Globus pallidus (tissue), 1 donor: ENCODE results near the gene ASTN1.

Experiments
- DNase-seq: peaks from one replicate; pipeline ENCODE4 v3.0.0-alpha.2; 2015; ENCODE audit warnings: low spot score

ASTN1 gene

DNA sequence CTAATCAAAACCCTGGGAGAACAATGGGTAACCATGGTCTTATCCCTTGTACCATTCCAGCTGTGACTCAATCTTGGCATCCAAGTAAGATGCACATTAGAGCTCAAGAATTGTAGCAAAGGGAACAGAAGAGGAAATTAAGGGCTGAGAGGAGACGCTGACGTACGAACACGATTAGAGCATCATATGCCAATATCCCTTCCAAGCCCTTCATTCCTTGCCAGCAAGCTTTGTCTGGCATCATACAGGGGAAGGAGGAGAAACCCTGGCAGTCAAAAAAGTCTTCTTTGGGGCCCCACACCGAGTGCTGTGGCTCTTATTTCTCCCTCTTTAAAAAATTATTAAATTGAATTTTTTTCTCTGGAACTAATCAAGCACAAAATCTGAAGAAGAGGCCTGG is 120.9 kb downstream of the ASTN1 start:
- DNase-seq, result peak; percentile 38

DNA sequence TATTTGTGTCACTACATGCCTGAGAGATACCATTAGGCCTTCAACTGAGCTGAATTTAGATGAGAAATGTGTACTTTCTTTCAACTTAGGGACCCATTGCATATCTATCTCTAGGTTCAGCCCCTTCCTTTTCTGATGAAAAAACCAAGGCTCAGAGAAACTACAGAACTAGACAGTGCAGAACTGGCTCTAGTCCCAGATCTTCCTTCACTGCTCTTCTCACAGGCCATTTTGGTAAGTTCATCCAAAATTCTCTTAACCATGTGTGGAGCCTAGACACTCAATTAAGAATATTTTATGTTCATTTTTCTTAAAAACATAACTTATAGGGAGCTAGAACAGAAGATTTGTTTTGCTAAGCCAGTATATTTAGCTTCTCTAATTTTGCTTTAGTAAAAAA is 128.9 kb downstream of the ASTN1 start:
- DNase-seq, result no peak

DNA sequence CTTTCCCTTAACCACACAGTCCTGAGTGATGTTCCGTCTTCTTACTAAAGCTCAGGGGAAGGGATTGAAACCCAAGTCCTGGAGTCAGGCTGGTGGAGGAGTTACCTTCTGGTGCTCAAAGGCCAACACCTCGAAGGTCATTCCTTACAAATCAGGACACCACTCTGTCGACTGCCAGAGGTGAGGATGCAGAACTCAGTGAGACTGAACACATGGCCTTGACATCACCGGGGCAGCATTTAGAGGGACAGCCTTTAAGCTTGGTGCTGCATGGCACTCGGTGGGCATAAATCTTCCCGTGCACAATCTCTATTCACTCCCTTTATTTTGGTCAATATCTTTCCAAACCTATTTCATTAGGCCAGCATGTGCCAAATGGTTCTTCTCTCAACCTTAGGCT is 130.9 kb downstream of the ASTN1 start:
- DNase-seq, result no peak

GRCh38 chr1:177032434-177032833 is 132.1 kb downstream of the ASTN1 start:
- no peak for DNase-seq

GRCh38 chr1:177024623-177025022 is 139.9 kb downstream of the ASTN1 start:
- no peak for DNase-seq

DNA sequence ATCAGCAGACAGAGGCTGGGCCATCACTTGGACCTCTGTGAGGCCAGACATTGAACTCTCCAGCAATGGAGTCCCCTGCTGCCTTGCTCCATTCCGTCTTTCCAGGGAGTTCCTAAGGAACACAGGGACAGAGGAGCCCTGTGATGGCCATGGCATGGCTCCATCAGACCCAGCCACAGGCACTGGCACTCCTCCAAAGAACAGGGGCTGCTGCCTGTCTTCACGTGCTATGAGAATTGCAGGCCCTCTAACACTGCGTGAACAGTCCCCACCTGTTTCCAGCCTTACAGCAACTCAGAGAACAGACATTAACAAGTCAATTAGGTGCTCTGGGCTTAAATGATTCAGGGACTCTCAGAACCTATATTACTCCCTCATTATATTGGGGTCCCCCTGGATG is 140.8 kb downstream of the ASTN1 start:
- no peak for DNase-seq

- no peak for DNase-seq
Observed at GRCh38 chr1:177023249-177023648, 141.3 kb downstream of the ASTN1 start.

- DNase-seq, result no peak
Observed at GRCh38 chr1:177021687-177022086, 142.8 kb downstream of the ASTN1 start.

- DNase-seq, result no peak
Observed at GRCh38 chr1:177020851-177021589, 143.5 kb downstream of the ASTN1 start.

DNA sequence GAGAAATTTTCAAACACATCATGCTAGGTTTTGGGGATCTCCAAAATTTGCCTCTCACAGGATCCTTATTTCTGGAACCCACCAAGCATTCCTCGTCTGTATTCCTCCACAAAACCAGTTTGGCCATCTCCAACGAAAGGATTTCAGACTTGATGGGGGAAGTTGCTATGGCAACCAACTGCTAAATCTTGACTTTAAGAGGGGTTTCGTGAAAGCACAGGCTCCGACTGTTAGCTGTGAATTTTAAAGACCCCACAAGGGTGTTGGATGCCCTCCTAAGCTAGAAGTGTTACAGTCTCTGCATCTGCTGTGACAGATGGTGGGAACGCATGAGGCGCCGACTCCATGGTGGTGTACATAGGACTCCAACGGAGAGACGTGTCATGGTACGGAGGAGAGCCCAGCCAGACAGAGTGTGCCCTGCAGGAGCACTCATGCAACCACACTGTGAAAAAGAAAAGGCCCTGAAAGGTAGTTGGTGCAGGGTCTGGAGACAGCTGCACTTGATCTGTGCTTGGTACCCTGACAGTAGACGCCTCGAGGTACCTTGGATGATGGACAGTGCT is 147.1 kb downstream of the ASTN1 start:
- no peak for DNase-seq

DNA sequence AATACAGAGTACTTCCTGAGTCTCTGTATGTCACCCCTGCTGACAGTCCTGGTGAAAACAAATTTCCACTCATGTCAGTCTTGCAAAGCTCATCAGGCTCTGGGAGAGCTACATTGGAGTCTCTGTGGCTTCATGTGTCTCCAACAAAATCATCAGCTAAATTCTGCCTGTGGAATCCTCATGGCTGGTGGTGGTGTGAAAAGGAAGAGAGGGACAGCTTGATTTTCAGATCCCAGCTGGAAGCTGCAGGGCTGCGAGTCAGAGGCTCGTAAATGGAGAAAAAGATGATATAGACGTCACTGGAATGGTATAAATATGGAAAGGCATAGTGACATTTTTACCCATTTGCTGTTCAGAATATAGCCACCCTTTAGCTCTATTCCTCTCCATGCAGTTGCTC is 150.2 kb downstream of the ASTN1 start:
- DNase-seq, result no peak

GRCh38 chr1:177012342-177012925 is 152.1 kb downstream of the ASTN1 start:
- no peak for DNase-seq

- no peak for DNase-seq
Observed at GRCh38 chr1:177011508-177011907, 153.0 kb downstream of the ASTN1 start.

- no peak for DNase-seq
Observed at GRCh38 chr1:177010211-177010825, 154.2 kb downstream of the ASTN1 start.

GRCh38 chr1:177008653-177009052 is 155.9 kb downstream of the ASTN1 start:
- DNase-seq, result no peak

DNA sequence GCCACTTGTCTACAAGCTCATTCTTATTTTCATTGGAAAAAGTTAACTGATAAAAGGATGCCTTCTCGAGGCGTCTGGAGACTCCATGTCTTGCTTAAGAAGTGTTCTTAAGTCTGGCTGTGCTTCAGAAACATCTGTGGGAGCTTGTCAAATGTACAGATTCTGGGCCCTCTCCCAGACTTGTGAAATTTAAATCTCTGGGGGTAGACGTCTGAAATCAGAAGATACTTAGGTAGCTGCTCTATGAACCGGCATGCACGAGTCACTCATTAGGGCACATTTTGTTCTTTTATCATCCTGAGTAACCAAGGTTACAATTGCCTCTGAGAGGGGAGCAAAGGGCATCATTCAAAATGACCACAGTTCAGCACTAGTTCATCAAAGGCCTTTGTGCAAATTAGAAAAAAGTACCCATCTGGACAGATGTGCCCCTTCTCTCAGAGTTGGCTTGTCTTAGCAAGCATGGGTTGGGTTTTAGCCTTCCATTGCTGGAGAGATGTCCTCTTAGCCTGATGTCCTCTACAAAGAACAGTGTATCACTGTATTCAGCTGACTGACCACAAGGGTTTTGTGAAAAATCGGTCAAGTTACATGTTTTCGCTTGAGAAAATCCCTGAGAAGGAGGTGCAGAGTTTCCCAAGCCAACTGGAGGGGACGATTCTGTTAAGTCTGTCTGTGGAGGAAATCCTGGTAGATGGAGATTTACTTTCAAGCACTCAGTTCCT is 156.9 kb downstream of the ASTN1 start:
- DNase-seq, result no peak

DNA sequence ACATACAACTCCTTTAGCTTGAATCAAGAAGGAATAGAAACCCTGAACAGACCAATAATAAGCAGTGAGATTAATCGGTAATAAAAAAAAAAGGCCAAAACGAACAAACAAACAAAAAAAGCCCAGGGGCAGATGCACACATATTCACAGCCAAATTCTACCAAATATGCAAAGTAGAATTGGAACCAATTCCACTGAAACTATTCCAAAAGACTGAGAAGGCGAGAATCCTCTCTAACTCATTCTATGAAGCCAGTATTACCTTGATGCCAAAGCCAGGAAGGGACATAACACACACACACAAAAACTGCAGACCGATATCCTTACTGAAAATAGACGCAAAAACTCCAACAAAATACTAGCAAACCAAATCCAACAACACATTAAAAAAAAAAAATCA is 161.6 kb downstream of the ASTN1 start:
- no peak for DNase-seq

DNA sequence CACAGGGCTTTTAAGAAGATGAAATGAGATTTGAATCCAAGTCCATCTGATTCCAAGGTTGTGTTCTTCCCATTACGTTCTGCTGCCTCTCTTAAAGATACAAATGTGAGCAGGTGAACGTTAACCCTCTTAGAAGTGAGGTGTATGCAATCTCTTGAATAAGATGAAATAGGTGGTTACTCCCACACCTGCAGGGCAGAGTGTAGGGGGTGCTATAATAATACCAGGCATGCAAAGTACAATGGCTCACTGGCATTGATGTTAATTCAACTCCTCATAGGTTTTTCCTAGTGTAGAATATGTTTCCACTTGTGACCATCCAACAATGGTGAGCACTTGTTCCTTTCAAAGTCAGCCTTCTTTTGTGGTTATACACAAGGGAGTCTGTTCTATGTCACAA is 163.0 kb downstream of the ASTN1 start:
- no peak for DNase-seq

DNA sequence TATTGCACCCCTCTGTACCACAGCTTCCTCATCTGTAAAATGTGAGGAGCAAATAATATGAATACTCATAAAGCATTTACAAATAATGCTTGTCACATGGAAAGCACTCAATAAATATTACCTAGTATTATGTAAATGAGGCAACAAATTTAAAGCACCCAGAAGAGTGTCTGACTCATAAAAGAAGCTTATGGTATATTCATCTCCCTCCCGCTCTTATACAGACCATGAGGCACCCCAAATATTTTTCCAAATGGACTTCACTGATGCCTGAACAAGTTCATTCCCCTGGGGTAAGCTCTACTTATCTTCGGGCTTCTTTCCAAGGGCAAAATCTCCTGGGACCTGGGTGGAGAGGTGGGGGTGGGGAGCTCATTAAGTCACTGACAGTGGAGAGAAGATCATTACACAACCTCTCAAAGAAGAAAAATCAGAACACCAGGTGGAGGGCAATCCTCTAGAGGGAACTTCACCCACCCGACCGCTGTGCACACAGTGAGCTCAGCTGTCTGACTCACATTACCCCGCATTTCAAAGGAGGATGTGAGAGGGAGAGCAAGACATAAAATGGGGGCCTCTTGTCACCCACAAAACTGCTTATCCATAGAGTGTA is 166.2 kb downstream of the ASTN1 start:
- no peak for DNase-seq

- DNase-seq, result no peak
Observed at GRCh38 chr1:176996456-176997090, 167.9 kb downstream of the ASTN1 start.

- no peak for DNase-seq
Observed at GRCh38 chr1:176994931-176995596, 169.4 kb downstream of the ASTN1 start.
